Measurements from ENCODE around the gene TARBP2.

DNA sequence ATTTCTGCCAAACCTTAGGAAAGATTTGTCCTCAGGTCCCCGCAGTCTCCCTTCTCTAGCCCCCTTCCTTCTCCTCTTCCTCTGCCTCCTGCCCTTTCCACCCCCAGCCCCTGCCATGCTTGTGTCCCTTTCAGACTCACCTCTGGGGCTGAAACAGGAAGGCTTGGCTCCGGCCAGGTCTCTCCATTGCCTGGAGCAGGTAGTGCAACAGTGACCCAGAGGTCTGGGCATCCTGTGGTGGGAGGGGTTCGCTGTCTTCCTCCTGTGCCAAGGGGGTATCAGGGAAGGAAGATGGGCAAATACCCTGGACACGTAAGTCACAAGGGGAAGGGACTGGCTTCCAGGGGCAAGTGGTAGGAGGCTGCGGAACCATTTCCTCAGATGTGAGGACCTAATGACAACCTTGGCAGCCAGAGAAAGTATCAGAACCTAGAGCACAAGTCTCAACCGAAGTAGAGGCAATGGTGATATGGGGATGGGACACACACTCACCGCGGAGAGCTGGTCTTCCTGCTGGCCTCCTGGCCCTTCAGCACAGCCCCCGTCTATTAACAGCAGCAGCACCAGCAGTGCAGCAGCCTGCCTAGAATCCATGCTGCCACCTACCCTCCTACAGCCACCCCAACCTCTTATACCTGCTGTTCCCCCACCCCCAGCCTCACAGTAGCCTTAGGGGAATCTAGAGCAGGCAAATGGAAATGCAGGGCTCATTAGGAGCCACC, 6.0 kb downstream of the TARBP2 start, which contains the start of gene NPFF:
- TF ChIP-seq, protein P1, sequence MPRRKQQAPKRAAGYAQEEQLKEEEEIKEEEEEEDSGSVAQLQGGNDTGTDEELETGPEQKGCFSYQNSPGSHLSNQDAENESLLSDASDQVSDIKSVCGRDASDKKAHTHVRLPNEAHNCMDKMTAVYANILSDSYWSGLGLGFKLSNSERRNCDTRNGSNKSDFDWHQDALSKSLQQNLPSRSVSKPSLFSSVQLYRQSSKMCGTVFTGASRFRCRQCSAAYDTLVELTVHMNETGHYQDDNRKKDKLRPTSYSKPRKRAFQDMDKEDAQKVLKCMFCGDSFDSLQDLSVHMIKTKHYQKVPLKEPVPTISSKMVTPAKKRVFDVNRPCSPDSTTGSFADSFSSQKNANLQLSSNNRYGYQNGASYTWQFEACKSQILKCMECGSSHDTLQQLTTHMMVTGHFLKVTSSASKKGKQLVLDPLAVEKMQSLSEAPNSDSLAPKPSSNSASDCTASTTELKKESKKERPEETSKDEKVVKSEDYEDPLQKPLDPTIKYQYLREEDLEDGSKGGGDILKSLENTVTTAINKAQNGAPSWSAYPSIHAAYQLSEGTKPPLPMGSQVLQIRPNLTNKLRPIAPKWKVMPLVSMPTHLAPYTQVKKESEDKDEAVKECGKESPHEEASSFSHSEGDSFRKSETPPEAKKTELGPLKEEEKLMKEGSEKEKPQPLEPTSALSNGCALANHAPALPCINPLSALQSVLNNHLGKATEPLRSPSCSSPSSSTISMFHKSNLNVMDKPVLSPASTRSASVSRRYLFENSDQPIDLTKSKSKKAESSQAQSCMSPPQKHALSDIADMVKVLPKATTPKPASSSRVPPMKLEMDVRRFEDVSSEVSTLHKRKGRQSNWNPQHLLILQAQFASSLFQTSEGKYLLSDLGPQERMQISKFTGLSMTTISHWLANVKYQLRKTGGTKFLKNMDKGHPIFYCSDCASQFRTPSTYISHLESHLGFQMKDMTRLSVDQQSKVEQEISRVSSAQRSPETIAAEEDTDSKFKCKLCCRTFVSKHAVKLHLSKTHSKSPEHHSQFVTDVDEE (CRISPR knock-in tag; IDR thresholded peaks at IDR 0.05) = no peak
- TF ChIP-seq, protein P2, sequence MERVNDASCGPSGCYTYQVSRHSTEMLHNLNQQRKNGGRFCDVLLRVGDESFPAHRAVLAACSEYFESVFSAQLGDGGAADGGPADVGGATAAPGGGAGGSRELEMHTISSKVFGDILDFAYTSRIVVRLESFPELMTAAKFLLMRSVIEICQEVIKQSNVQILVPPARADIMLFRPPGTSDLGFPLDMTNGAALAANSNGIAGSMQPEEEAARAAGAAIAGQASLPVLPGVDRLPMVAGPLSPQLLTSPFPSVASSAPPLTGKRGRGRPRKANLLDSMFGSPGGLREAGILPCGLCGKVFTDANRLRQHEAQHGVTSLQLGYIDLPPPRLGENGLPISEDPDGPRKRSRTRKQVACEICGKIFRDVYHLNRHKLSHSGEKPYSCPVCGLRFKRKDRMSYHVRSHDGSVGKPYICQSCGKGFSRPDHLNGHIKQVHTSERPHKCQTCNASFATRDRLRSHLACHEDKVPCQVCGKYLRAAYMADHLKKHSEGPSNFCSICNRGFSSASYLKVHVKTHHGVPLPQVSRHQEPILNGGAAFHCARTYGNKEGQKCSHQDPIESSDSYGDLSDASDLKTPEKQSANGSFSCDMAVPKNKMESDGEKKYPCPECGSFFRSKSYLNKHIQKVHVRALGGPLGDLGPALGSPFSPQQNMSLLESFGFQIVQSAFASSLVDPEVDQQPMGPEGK (CRISPR knock-in tag; IDR thresholded peaks at IDR 0.05; ENCODE audit: borderline replicate concordance) = no peak

Measured in SK-N-SH treated with all-trans-retinoic acid at 6 μM for 48 hours (cell line).